ENCODE results near the gene FSCN2.

The FSCN2 gene

GRCh38 chr17:81539571-81539900 lies 11.4 kb downstream of the FSCN2 start:
- Histone ChIP-seq H2BK15ac (replicated peaks; ENCODE audit: low read depth) (no peak overlapping the region), H4K8ac (ENCODE audit: low read depth, low read length) (no peak overlapping the region), H3K27ac (ENCODE audit: low read depth, low read length) (no peak overlapping the region), H2BK120ac (ENCODE audit: low read depth, low read length) (no peak overlapping the region), H3K9ac (ENCODE audit: low read length) (no peak overlapping the region), H3K4me1 (ENCODE audit: control insufficient read depth, low read depth, low read length) (peaks cover 2% of the 10 kb centered on the region), H3K27me3 (ENCODE audit: insufficient read depth, low read length, poor library complexity) (peaks cover 5% of the 10 kb centered on the region), H3K56ac (ENCODE audit: low read length) (no peak overlapping the region), H3K4me2 (ENCODE audit: low read length) (no peak overlapping the region), H3K4ac (ENCODE audit: low read depth, low read length) (no peak overlapping the region), H3K18ac (ENCODE audit: low read length) (no peak overlapping the region), H3K4me3 (ENCODE audit: low read length) (no peak overlapping the region), H2BK5ac (ENCODE audit: low read length) (no peak overlapping the region), H3K79me1 (ENCODE audit: low read length) (no peaks in the 10 kb centered on the region), H3K36me3 (ENCODE audit: control insufficient read depth, insufficient read depth, low read length) (no peaks in the 10 kb centered on the region), H4K5ac (ENCODE audit: low read length) (no peak overlapping the region), H3K23ac (ENCODE audit: low read length) (no peak overlapping the region), H2AK5ac (ENCODE audit: low read length) (no peak overlapping the region), H3K79me2 (ENCODE audit: control insufficient read depth, insufficient read depth, low read length) (no peaks in the 10 kb centered on the region)
- DNase-seq: no peak
- WGBS (ENCODE audit: extremely low coverage, insufficient coverage, low lambda C conversion rate): no CpG with 5 or more reads among the region's 10 CpGs

- H2BK15ac ChIP-seq (replicated peaks; ENCODE audit: low read depth): no peak overlapping the region
- H3K27me3 ChIP-seq (ENCODE audit: insufficient read depth, low read length, poor library complexity): peaks cover 5% of the 10 kb centered on the region
- WGBS (ENCODE audit: extremely low coverage, insufficient coverage, low lambda C conversion rate): no CpG with 5 or more reads among the region's 28 CpGs
These were observed 11.9 kb downstream of the FSCN2 start for GRCh38 chr17:81539961-81540675.

GRCh38 chr17:81540676-81541027 lies 12.5 kb downstream of the FSCN2 start:
- Histone ChIP-seq H3K4me3 (ENCODE audit: low read length) (no peak overlapping the region), H3K4me1 (ENCODE audit: control insufficient read depth, low read depth, low read length) (peaks cover 2% of the 10 kb centered on the region), H2BK5ac (ENCODE audit: low read length) (no peak overlapping the region), H3K36me3 (ENCODE audit: control insufficient read depth, insufficient read depth, low read length) (no peaks in the 10 kb centered on the region), H2BK15ac (replicated peaks; ENCODE audit: low read depth) (no peak overlapping the region), H3K4ac (ENCODE audit: low read depth, low read length) (no peak overlapping the region), H2AK5ac (ENCODE audit: low read length) (no peak overlapping the region), H3K79me1 (ENCODE audit: low read length) (no peaks in the 10 kb centered on the region), H3K27me3 (ENCODE audit: insufficient read depth, low read length, poor library complexity) (peaks cover 5% of the 10 kb centered on the region), H4K5ac (ENCODE audit: low read length) (no peak overlapping the region), H3K23ac (ENCODE audit: low read length) (no peak overlapping the region), H3K79me2 (ENCODE audit: control insufficient read depth, insufficient read depth, low read length) (no peaks in the 10 kb centered on the region), H3K9ac (ENCODE audit: low read length) (no peak overlapping the region), H2BK120ac (ENCODE audit: low read depth, low read length) (no peak overlapping the region), H3K56ac (ENCODE audit: low read length) (no peak overlapping the region), H3K4me2 (ENCODE audit: low read length) (no peak overlapping the region), H3K18ac (ENCODE audit: low read length) (no peak overlapping the region), H4K8ac (ENCODE audit: low read depth, low read length) (no peak overlapping the region), H3K27ac (ENCODE audit: low read depth, low read length) (no peak overlapping the region)
- DNase-seq: no peak
- WGBS (ENCODE audit: extremely low coverage, insufficient coverage, low lambda C conversion rate): no CpG with 5 or more reads among the region's 14 CpGs

More at GRCh38 chr17:81539961-81540675, 11.9 kb downstream of the FSCN2 start:
- no peak overlapping the region for H3K18ac ChIP-seq (ENCODE audit: low read length)
- H4K5ac ChIP-seq (ENCODE audit: low read length): no peak overlapping the region
- no peak overlapping the region for H4K8ac ChIP-seq (ENCODE audit: low read depth, low read length)
- no peak overlapping the region for H3K4ac ChIP-seq (ENCODE audit: low read depth, low read length)
- no peak overlapping the region for H3K27ac ChIP-seq (ENCODE audit: low read depth, low read length)
- peaks cover 2% of the 10 kb centered on the region for H3K4me1 ChIP-seq (ENCODE audit: control insufficient read depth, low read depth, low read length)
- H3K4me3 ChIP-seq (ENCODE audit: low read length): no peak overlapping the region
- DNase-seq: no peak
- no peaks in the 10 kb centered on the region for H3K36me3 ChIP-seq (ENCODE audit: control insufficient read depth, insufficient read depth, low read length)
- H2AK5ac ChIP-seq (ENCODE audit: low read length): no peak overlapping the region
- no peaks in the 10 kb centered on the region for H3K79me2 ChIP-seq (ENCODE audit: control insufficient read depth, insufficient read depth, low read length)
- H3K79me1 ChIP-seq (ENCODE audit: low read length): no peaks in the 10 kb centered on the region
- no peak overlapping the region for H3K23ac ChIP-seq (ENCODE audit: low read length)
- no peak overlapping the region for H2BK5ac ChIP-seq (ENCODE audit: low read length)
- no peak overlapping the region for H2BK120ac ChIP-seq (ENCODE audit: low read depth, low read length)
- H3K4me2 ChIP-seq (ENCODE audit: low read length): no peak overlapping the region
- no peak overlapping the region for H3K9ac ChIP-seq (ENCODE audit: low read length)
- H3K56ac ChIP-seq (ENCODE audit: low read length): no peak overlapping the region

GRCh38 chr17:81541123-81541522 lies 12.9 kb downstream of the FSCN2 start:
- peaks cover 2% of the 10 kb centered on the region for H3K4me1 ChIP-seq (ENCODE audit: control insufficient read depth, low read depth, low read length)
- no CpG with 5 or more reads among the region's 17 CpGs for WGBS (ENCODE audit: extremely low coverage, insufficient coverage, low lambda C conversion rate)
- H3K56ac ChIP-seq (ENCODE audit: low read length): no peak overlapping the region

GRCh38 chr17:81542431-81543338 lies 14.5 kb downstream of the FSCN2 start:
- Histone ChIP-seq H3K79me2 (ENCODE audit: control insufficient read depth, insufficient read depth, low read length) (no peaks in the 10 kb centered on the region), H3K56ac (ENCODE audit: low read length) (no peak overlapping the region), H3K4me1 (ENCODE audit: control insufficient read depth, low read depth, low read length) (no peaks in the 10 kb centered on the region), H3K18ac (ENCODE audit: low read length) (no peak overlapping the region), H3K27ac (ENCODE audit: low read depth, low read length) (no peak overlapping the region), H3K27me3 (ENCODE audit: insufficient read depth, low read length, poor library complexity) (no peaks in the 10 kb centered on the region), H3K79me1 (ENCODE audit: low read length) (no peaks in the 10 kb centered on the region), H3K4me2 (ENCODE audit: low read length) (no peak overlapping the region), H3K23ac (ENCODE audit: low read length) (no peak overlapping the region), H4K5ac (ENCODE audit: low read length) (no peak overlapping the region), H2AK5ac (ENCODE audit: low read length) (no peak overlapping the region), H3K4ac (ENCODE audit: low read depth, low read length) (no peak overlapping the region), H2BK15ac (replicated peaks; ENCODE audit: low read depth) (no peak overlapping the region), H2BK120ac (ENCODE audit: low read depth, low read length) (no peak overlapping the region), H2BK5ac (ENCODE audit: low read length) (no peak overlapping the region), H3K36me3 (ENCODE audit: control insufficient read depth, insufficient read depth, low read length) (peaks cover 4% of the 10 kb centered on the region), H3K4me3 (ENCODE audit: low read length) (no peak overlapping the region), H3K9ac (ENCODE audit: low read length) (no peak overlapping the region), H4K8ac (ENCODE audit: low read depth, low read length) (no peak overlapping the region)
- no peak for DNase-seq
- no CpG with 5 or more reads among the region's 15 CpGs for WGBS (ENCODE audit: extremely low coverage, insufficient coverage, low lambda C conversion rate)

More at GRCh38 chr17:81541123-81541522, 12.9 kb downstream of the FSCN2 start:
- Histone ChIP-seq H3K18ac (ENCODE audit: low read length) (no peak overlapping the region), H3K4ac (ENCODE audit: low read depth, low read length) (no peak overlapping the region), H3K4me2 (ENCODE audit: low read length) (no peak overlapping the region), H4K8ac (ENCODE audit: low read depth, low read length) (no peak overlapping the region), H3K9ac (ENCODE audit: low read length) (no peak overlapping the region), H3K23ac (ENCODE audit: low read length) (no peak overlapping the region), H2BK5ac (ENCODE audit: low read length) (no peak overlapping the region), H3K4me3 (ENCODE audit: low read length) (no peak overlapping the region), H2AK5ac (ENCODE audit: low read length) (no peak overlapping the region), H3K27ac (ENCODE audit: low read depth, low read length) (no peak overlapping the region), H3K36me3 (ENCODE audit: control insufficient read depth, insufficient read depth, low read length) (no peaks in the 10 kb centered on the region), H2BK15ac (replicated peaks; ENCODE audit: low read depth) (no peak overlapping the region), H3K27me3 (ENCODE audit: insufficient read depth, low read length, poor library complexity) (peaks cover 2% of the 10 kb centered on the region), H3K79me1 (ENCODE audit: low read length) (no peaks in the 10 kb centered on the region), H3K79me2 (ENCODE audit: control insufficient read depth, insufficient read depth, low read length) (no peaks in the 10 kb centered on the region), H2BK120ac (ENCODE audit: low read depth, low read length) (no peak overlapping the region), H4K5ac (ENCODE audit: low read length) (no peak overlapping the region)
- DNase-seq: no peak
